GM11168 (cell line): ENCODE data around the gene PFDN1.
"Not testable (repeated sequence)": the region's sequence is repeated elsewhere in the genome, so short reads cannot be mapped to it uniquely, and the experiment has no call there.

ENCODE experiments used
- in situ Hi-C: fragments of 300-500 bp; cut with MboI; formaldehyde crosslinking; loops from one replicate; pipeline ENCODE4 v1.12.0; 2022; ENCODE audit warnings: low sequenced_read_pairs; ENCODE audit not compliant: unreplicated experiment

Gene PFDN1

DNA sequence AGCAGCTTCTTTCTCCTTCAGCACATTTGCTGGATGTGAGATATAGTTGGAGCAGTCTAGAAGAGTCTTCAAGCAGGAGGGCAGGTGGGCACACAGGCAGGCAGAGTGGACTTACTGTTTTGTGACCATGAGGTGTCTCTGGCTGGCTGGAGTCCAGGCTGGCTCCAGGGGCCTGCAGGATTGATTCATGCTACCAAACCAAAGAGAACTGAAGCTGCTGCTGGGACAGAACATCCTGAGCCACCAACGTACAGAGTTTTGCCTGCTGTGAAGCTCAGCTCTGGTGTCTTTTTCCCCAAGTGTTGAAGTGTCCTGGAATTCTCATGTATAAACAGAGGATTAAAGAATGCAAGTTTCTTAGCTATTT is 82.2 kb downstream of the PFDN1 start:
- in situ Hi-C loops, result no loop called here

DNA sequence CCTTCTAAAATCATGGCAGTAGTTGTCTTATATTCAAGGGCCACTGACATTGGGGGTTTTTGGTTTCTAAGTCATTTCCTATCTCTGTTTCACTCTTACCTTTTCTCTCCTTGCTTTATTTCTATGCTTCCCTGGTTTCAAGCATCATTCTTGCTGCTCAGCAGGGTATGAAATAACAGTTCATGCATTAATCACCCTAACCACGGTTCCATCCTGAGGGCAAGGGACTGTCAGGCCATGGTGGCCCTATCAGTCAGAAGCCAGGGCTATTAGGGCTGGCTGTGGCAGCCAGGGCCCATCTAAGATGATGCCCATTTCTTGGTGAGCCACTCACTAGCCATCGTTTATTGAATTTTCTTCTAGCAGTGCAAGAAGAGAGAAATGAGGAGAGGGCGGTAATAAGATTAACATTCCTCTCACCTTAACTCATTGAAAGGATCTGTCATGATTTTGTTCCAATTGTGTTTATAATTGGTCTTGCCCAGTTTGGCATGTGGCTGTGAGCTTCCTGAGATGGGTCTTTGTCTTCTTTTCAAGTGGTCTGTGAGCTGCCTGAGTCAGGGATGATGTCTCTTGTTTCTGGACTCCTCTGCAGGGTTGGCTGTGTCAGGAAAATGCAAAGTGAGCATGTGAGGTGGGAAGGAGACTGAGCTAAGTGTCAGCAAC is 82.7 kb downstream of the PFDN1 start:
- in situ Hi-C loops, result no loop called here

DNA sequence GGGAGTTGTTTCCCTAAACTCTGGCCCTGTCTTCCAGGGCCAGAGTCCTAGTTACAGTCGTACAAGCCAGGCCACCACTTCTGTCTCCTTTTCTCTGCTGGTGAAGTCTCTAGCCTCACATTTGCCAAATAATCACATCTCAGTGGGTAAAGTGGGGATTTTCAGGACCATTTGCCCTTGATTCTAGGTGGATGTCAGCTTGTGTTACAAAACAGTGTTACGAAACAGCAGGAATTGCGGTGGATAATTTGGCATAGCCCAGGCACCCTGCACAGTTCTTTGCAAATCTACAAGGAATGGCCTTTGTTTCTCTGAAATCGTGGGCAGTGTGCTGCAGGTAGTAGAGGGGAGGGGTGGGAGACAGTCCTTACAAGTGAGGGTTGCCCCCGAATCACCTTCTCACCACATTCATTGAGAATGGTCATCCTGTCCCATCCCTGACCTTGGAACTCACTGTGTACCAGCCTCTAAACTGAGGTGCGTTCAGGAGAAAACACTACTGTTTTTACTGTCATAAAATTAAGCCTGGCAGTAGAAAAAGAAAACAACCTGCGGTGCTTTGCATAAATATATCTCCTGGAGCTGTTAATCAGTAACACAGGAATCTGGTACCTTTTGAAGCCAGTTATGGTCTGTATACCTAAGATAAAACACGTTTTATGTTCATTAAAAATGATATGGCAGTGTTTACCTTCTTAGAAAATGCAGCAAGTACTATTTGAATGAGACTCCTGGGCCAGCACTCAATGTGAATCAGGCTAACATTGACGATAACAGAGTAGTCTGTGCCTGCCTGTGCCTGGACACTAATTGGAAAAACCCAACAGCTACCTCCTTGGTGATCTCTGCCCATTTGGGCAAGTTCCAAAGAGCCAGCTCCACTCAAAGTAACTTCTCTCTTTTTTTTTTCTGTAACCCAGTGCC is 83.6 kb downstream of the PFDN1 start:
- in situ Hi-C loops, result no loop called here

DNA sequence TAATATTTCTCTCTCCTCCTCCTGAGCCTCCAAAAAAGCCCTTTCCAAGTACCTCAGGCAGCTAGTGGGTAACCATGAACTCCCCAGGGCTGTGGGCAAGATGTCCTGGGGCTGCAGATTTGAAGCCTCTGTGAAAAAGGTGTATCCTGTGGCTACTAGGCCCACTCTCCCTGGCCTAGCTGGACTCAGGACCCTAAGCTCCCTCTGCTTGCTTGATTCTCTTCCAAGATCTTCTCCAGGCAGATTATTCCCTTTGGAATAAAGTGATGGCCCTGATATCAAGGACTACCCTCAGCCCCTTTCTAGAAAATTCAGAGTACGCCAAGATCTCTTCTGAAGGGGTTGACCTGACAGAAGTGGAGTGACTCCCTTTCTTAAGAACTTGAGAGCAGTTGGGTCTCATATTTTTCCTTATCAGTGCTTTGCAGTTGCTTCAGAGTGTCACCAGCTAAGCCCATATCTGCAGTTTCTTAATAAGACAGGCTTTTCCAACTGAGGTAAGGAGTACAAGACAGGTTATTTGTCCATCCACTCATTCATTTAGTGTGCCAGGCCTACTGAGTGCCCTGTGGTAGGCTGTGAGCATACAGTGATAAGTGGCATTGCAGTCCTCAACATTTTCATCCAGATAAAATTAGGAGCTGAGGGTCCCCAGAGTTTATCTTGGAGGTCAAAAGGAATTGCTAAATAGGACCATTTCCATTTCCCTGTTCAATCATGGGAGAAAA is 85.4 kb downstream of the PFDN1 start:
- in situ Hi-C loops, result no loop called here

DNA sequence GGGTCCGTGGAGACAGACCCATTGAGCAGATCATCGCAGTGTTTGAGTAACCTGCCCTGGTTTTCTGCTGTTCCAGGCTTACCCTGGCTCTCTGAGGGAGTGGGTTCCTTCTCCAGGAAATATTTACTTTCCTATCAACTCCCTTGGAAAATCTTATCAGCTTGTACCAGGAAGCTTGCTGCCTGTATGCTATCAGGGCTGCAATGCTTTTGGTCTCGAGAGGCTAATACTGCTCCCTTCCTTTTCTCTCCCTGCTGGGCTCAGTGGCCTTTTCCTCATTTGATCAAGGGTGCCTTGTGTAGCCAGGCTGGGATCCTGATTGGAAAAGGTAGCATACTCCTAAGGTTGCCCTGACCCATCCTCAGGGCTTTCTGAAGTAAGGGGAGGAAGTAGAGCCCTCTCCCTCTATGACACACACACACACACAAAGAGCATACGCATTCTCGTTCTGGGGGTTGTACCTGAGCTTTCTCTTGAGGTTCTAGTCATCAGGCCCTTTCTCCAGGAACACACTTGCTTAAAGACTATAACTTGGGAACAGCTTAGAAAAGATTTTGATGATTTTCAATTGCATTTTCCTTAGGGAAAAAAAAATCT is 86.3 kb downstream of the PFDN1 start:
- in situ Hi-C loops, result no loop called here

DNA sequence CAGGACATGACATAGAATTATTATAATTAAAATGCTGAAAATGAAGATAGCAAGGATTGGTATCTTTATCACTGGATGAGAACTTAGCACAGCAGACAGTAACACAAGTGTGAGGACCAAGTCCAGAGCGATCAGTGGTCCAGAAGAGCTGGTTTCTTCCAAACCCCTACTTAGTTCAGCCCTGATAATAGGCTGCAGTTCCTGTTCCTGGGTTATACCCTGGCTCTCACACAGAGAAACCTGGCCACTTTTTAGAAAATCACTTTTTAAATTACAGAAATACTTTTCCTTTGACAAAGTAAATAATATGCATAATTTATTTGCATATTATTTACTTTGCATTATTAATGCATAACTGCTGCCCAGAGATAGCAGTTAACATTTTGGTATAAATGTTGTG is 87.6 kb downstream of the PFDN1 start:
- in situ Hi-C loops, result no loop called here

DNA sequence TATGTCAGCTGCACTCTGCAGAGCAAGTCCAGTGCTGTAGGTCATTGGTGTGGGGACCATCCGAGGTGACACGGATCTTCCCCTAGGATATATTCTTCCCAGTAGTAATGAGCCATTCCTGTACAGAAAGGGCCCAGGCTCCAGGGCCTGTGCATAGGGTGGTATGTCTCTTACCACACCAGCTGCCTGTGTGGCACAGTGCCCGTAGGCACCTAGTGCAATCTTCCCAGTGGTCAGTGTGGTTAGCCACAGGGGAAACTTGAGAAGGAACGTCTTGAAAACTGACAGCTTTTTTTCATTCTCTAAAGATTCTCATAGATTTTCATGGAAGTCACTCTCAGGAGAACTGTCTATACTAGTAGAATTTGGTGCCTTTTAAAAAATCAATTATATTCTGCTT is 88.1 kb downstream of the PFDN1 start:
- in situ Hi-C loops, result no loop called here

DNA sequence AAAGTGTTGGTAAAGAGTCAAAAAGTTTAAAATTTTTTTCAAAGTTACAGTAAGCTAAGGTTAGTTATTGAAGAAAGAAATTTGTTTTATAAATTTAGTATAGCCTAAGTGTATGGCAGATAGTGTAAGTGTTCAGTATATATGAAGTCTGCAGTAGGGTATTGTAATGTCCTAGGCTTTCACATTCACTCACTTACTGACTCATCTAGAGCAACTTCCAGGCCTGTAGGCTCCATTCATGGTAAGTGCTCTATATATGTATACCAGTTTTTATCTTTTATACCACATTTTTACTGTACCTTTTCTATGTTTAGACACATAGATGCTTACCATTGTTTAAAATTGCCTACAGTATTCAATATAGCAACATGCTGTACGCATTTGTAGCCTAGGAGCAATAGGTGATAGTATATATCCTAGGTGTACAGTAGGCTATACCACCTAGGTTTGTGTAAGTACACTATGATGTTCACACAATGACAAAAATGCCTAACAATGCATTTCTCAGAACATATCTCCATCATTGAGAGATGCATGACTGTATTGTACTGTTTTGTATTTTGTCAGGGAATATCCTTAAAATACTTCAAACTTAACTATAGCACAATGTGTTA is 89.4 kb downstream of the PFDN1 start:
- in situ Hi-C loops, result no loop called here

DNA sequence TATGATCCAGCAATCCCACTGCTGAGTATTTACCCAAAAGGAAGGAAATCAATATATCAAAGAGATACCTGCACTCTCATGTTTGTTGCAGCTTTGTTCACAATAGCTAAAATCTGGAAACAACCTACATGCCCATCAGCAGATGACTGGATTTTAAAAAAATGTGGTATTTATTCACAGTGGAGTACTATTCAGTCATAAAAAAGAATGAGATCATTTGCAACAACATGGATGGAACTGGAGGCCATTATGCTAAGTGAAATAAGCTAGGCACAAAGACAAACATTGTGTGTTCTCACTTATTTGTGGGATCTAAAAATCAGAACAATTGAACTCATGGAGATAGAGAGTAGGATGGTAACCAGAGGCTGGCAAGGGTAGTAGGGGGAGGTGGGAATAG is 94.8 kb downstream of the PFDN1 start:
- in situ Hi-C loops, result no loop called here

DNA sequence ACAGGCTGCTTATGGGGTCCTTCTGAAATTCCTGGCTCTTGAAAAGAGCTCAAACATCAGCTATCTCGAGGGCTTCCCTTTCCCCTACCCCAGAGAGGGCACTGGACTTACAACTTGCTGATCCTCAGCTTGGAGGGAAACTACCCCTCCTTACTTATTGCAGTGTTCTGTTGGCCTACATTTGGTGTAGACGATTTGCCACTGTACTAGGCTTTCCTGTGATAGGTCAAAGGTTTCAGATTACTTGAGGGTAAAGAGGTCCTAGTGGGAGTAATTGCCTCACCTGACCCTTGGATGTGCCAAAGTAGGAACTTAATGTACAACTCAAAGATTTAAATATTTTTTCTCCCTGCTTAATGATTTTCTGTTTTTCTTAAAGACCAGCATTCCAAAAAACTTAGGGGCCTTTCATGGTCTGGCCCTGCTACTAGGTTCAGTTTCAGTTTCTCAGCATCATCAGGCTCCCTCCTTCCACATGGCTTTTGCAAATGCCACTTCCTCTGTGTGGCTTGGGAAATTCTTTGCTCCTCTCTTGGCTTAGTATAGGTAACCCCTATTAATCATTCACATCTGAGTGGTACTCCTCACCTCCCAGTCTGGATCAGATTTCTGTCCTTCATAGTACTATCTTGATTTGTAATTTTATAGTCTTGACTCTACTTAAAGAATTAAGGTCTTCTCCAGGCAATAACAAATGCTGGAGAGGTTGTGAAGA is 95.5 kb downstream of the PFDN1 start:
- in situ Hi-C loops, result no loop called here

DNA sequence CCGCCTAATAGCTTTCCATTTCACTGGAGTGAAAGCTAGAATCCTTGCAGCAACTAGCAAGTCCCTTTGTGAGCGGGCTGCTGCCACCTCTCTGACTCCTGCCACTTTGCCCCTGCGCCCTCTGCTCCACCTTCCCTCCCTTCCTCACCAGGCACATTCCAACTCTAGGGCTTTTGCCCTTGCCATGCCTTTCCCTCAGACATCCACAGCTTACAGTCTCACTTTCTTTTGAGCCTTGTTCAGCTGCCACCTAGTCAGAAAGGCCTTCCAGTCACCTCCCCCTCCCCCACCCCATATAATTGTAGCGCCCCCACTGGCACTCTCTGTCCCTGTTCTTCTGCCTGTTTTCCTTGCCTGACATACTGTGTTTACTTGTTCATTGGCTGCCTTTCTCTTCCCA is 96.9 kb downstream of the PFDN1 start:
- in situ Hi-C loops, result no loop called here

DNA sequence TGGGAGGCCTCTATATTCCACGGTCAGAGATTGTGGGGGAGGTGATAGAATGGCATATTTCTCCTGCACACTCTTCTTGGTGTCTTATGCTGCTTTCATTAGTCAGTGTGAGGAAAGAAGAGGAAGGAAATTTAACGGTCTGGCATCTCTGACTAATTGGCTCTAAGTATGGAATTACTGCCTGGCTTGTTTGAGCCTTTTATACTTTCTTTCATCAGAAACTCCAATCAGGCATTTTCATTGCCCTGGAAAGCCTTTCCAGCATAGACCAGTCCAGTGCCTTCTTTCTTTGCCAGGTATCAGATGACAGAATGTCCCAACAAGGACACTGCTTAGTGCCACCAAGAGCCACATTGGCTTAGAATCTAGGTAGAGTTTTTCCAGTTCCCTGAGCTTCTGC is 97.7 kb downstream of the PFDN1 start:
- in situ Hi-C loops, result no loop called here

DNA sequence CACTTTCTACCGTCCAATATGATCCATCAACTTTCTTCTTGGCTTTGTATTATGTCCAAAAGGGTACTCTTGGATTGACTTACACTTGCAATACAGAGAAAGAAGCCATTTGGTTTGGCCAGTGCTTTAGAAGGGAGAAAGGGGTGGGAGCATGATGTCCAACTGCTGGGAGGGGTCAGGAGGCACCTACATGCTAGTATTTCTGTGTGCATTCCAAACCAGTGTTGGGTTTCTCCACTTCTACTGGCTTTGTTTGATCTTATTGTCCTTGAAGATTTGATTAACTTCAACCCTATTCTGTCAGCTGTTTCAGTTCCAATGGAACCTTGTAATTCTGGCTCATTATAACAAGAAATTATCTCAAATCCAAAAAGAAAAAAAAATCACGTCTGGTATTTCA is 100.3 kb downstream of the PFDN1 start:
- in situ Hi-C loops, result no loop called here

DNA sequence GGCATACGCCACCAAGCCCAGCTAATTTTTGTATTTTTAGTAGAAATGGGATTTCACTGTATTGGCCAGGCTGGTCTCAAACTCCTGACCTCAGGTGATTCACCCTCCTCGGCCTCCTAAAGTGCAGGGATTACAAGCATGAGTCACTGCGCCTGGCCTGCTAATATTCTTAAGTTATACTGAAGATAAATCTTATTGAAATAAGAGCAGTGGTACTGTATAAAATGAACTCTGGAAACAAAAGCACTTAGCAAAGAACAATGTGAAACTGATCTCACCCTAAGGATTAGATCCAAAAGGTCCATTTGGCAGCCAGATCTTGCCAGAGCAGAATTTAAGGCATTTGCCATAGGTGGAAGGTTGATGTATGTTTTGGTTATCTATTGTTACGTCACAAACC is 100.8 kb downstream of the PFDN1 start:
- in situ Hi-C loops, result no loop called here

DNA sequence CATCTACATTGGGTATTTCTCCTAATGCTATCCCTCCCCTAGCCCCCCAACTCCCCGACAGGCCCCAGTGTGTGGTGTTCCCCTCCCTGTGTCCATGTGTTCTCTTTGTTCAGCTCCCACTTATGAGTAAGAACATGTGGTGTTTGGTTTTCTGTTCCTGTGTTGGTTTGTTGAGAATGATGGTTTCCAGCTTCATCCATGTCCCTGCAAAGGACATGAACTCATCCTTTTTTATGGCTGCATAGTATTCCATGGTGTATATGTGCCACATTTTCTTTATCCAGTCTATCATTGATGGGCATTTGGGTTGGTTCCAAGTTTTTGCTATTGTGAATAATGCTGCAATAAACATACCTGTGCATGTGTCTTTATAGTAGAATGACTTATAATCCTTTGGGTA is 104.0 kb downstream of the PFDN1 start:
- in situ Hi-C loops, result not testable (repeated sequence)

DNA sequence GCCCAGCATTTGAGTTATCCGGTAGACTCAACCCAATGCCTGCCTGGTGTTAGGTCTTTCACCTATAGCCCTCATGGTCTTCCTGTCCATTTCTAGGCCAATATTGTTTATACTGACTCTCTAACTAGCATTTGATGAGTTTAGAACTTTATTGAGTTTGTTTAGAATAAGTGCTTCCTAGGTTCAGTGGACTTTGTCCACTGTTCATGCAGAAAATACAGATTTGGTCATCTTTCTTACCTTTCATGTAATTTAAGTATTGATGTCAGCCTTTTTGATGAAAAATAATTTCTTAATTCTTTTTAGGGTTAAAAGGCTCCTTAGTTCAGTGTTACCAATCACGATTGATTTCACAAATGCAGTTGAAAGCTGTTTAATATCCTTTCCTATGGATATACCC is 105.9 kb downstream of the PFDN1 start:
- in situ Hi-C loops, result no loop called here

DNA sequence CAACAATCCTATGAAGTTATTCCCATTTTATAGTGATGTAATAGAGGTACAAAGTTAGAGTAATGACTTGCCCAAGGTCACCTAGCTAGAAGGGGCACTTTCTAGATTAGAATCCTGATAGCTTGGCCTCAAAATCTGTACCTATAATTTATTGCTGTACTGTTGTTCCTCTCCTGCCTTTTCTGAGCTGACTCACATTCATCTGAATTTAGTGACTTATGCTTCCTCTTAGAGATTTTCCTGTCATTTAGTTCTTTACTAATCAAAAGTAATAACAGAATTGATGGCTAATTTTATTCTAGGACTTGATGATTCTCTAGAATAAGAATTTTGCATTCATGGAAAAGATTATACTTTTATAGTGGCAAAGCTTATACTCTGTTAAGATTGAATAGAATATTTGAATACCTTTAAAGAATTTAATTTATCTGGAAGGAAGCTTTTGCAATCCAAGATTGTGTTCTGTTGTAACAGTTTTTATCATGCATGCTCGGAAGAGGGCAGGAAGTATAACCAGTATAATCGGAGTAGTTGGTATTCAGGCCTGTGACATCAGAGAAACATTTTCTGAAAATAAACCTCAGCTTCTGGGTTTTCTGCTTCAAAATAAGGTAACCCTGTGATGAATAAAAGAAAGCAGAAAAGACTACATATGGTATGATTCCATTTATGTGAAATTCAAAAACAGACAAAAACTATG is 106.6 kb downstream of the PFDN1 start:
- in situ Hi-C loops, result no loop called here
